Loucy (cell line): ENCODE measurements around the gene SPATA7.

Experiments
- H2AFZ ChIP-seq: fragments of 200-600 bp; sonication (generic); 2 replicates; pipeline ENCODE4 v1.6.0; 2016; ENCODE audit warnings: antibody characterized with exemption, mild to moderate bottlenecking, low read length, moderate library complexity
- H3F3A ChIP-seq: fragments of 200-600 bp; 2 replicates; pipeline ENCODE4 v1.6.0; 2016; ENCODE audit warnings: antibody characterized with exemption, low read depth, mild to moderate bottlenecking
- H3K27me3 ChIP-seq: fragments of 200-600 bp; sonication (generic); 2 replicates; pipeline ENCODE4 v1.6.1; 2014; ENCODE audit warnings: low read length, mild to moderate bottlenecking; ENCODE audit not compliant: insufficient read depth, poor library complexity, severe bottlenecking
- H3K36me3 ChIP-seq: fragments of 200-600 bp; sonication (generic); 2 replicates; pipeline ENCODE4 v1.6.1; 2016; ENCODE audit warnings: low read length; ENCODE audit not compliant: insufficient read depth
- H3K4me1 ChIP-seq: fragments of 200-600 bp; sonication (generic); 2 replicates; pipeline ENCODE4 v1.5.1; 2014; ENCODE audit warnings: low read length, mild to moderate bottlenecking; ENCODE audit not compliant: insufficient read depth, poor library complexity, severe bottlenecking
- H3K4me2 ChIP-seq: fragments of 200-600 bp; sonication (generic); 2 replicates; pipeline ENCODE4 v1.6.0; 2014; ENCODE audit warnings: antibody characterized with exemption, low read length, low read depth, mild to moderate bottlenecking; ENCODE audit not compliant: poor library complexity, severe bottlenecking
- H3K4me3 ChIP-seq: fragments of 200-600 bp; sonication (generic); 2 replicates; pipeline ENCODE4 v1.5.1; 2014; ENCODE audit warnings: low read length, mild to moderate bottlenecking, mixed read lengths; ENCODE audit not compliant: poor library complexity, severe bottlenecking
- H3K79me2 ChIP-seq: fragments of 200-600 bp; sonication (generic); 2 replicates; pipeline ENCODE4 v1.6.1; 2014; ENCODE audit warnings: low read length; ENCODE audit not compliant: insufficient read depth
- H3K9ac ChIP-seq: fragments of 200-600 bp; sonication (generic); 2 replicates; pipeline ENCODE4 v1.6.0; 2014; ENCODE audit warnings: mild to moderate bottlenecking, low read depth, low read length, moderate library complexity; ENCODE audit not compliant: poor library complexity, severe bottlenecking
- H3K9me2 ChIP-seq: fragments of 200-600 bp; sonication (generic); replicated peaks from 2 replicates; pipeline ENCODE4 v1.6.1; 2016; ENCODE audit warnings: low read depth, low read length, mixed read lengths
- H3K9me3 ChIP-seq: fragments of 200-600 bp; sonication (generic); 2 replicates; pipeline ENCODE4 v1.6.1; 2014; ENCODE audit warnings: mild to moderate bottlenecking, antibody characterized with exemption, low read length, low read depth; ENCODE audit not compliant: insufficient read depth
- H4K20me1 ChIP-seq: fragments of 200-600 bp; sonication (generic); 2 replicates; pipeline ENCODE4 v1.6.0; 2014; ENCODE audit warnings: antibody characterized with exemption, low read length, mild to moderate bottlenecking; ENCODE audit not compliant: insufficient read depth, poor library complexity, severe bottlenecking
- CTCF ChIP-seq: fragments of 200-600 bp; sonication (generic); conservative IDR thresholded peaks from 2 replicates; pipeline ENCODE4 v1.5.1; 2014; ENCODE audit warnings: mild to moderate bottlenecking, antibody characterized with exemption, low read length
- EZH2phosphoT487 ChIP-seq: fragments of 200-600 bp; IDR thresholded peaks from 2 replicates; pipeline ENCODE4 v1.6.1; 2018; ENCODE audit warnings: antibody characterized with exemption, mild to moderate bottlenecking, moderate library complexity, borderline replicate concordance

The SPATA7 gene

GRCh38 chr14:88426271-88426670 is 40.8 kb downstream of the SPATA7 start:
- Histone ChIP-seq H2AFZ (no peak overlapping the region), H3K27me3 (no peaks in the 10 kb centered on the region), H3K9ac (no peak overlapping the region), H3K9me2 (no peaks in the 10 kb centered on the region), H3K79me2 (no peaks in the 10 kb centered on the region), H3K36me3 (no peaks in the 10 kb centered on the region), H3F3A (no peaks in the 10 kb centered on the region), H3K9me3 (no peaks in the 10 kb centered on the region), H3K4me1 (no peaks in the 10 kb centered on the region), H3K4me3 (no peak overlapping the region), H4K20me1 (no peaks in the 10 kb centered on the region), H3K4me2 (no peak overlapping the region)
- TF ChIP-seq EZH2phosphoT487 (no peak), CTCF (no peak)

GRCh38 chr14:88430976-88431375 is 45.5 kb downstream of the SPATA7 start:
- no peaks in the 10 kb centered on the region for H3K9me3 ChIP-seq
- H3K4me2 ChIP-seq: no peak overlapping the region
- H4K20me1 ChIP-seq: no peaks in the 10 kb centered on the region
- no peaks in the 10 kb centered on the region for H3K9me2 ChIP-seq
- no peaks in the 10 kb centered on the region for H3K79me2 ChIP-seq
- no peaks in the 10 kb centered on the region for H3K4me1 ChIP-seq
- H3K4me3 ChIP-seq: no peak overlapping the region
- no peak overlapping the region for H3K9ac ChIP-seq
- H3K27me3 ChIP-seq: no peaks in the 10 kb centered on the region
- no peaks in the 10 kb centered on the region for H3F3A ChIP-seq
- H3K36me3 ChIP-seq: no peaks in the 10 kb centered on the region
- no peak overlapping the region for H2AFZ ChIP-seq
- TF ChIP-seq EZH2phosphoT487 (no peak), CTCF (no peak)

- Histone ChIP-seq H4K20me1 (no peaks in the 10 kb centered on the region), H3K9me3 (no peaks in the 10 kb centered on the region), H3K9me2 (no peaks in the 10 kb centered on the region), H3F3A (no peaks in the 10 kb centered on the region), H3K4me3 (no peak overlapping the region), H3K4me2 (no peak overlapping the region), H3K4me1 (no peaks in the 10 kb centered on the region), H3K36me3 (no peaks in the 10 kb centered on the region), H3K9ac (no peak overlapping the region), H3K27me3 (no peaks in the 10 kb centered on the region), H2AFZ (no peak overlapping the region), H3K79me2 (no peaks in the 10 kb centered on the region)
- TF ChIP-seq EZH2phosphoT487: no peak
- TF ChIP-seq CTCF: peak; percentile 32
Measured at GRCh38 chr14:88437658-88438057, 52.2 kb downstream of the SPATA7 start.
